T-helper 2 cell treated with Interferon-gamma antibody and Interleukin-4, amounts not matched to agents 100 ng/mL and 5 ng/mL, for 36 hours (primary cell): Measurements from ENCODE around the gene ANTXRL. TPM values are rescaled to one million over a fixed set of nuclear protein-coding genes. Genes with fewer than 3 reads are reported as not detected.
"Not testable (repeated sequence)": the region's sequence is repeated elsewhere in the genome, so short reads cannot be mapped to it uniquely, and the experiment has no call there.

ENCODE experiments used
- intact Hi-C: fragments of 100-400 bp; cut with micrococcal nuclease; formaldehyde crosslinking; loops from one replicate; pipeline ENCODE4 v1.15.1; 2023
- total RNA-seq: library from RNA; stranded (reverse); gene quantifications from 2 replicates; pipeline ENCODE4 v1.2.3, GENCODE V29; 2022

The ANTXRL gene
- total RNA-seq, 1 donor from 2014 or later, result not detected

GRCh38 chr10:46293832-46294640, 7.2 kb downstream of the ANTXRL start:
- intact Hi-C loops, result no loop called here

- intact Hi-C loops, result no loop called here
These were observed 7.9 kb downstream of the ANTXRL start for GRCh38 chr10:46294641-46295220.

DNA sequence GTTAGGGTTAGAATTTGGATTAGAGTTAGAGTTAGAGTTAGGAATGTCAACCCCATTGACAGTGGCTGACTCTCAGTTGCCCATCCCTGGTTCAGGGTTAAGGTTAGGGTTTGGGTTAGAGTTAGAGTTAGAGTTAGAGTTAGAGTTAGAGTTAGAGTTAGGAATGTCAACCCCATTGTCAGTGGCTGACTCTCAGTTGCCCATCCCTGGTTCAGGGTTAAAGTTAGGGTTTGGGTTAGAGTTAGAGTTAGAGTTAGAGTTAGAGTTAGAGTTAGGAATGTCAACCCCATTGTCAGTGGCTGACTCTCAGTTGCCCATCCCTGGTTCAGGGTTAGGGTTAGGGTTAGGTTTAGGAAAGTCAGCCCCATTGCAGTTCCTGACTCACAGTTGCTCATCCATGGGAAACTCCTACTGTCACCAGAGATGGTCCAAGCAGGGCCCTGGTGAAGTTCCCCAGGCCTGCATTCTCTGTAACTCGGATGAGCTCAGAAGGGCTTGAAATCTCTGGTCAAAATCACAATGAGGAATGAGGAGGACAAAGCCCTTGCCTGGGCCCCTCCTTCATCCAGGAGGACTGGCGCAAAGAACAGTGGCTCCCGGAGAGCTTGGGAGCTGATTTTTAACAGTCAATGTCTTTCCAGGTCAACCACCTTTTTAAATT, 8.7 kb downstream of the ANTXRL start:
- intact Hi-C loops, result not testable (repeated sequence)

GRCh38 chr10:46296086-46296485, 9.3 kb downstream of the ANTXRL start:
- intact Hi-C loops, result not testable (repeated sequence)

DNA sequence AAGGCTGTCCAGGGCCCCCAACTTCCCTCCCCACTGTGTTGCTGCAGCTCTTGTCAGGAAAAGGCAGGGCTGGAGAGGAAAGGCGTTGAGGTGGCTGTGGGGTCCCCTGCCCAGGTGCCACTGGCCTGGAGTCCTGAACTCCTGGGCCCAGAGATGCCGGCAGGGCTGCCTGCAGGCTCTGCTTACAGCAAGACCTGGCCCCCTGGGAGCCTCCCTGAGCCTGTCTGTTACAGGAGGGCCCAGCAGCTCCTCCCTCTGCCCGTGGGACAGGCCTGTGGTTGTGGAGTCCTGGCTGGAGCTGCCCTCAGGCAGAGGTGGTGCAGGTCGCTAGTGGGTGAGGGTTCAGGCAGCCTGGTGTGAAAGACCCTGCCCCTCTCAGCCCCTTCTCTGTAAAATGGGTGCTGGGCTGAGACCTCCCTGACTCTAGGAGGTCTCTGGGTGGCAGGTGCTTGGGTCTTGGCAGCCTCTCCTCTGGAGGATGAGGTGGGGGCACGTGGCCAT, 9.9 kb downstream of the ANTXRL start:
- intact Hi-C loops, result no loop called here

GRCh38 chr10:46297406-46298204, 10.8 kb downstream of the ANTXRL start:
- intact Hi-C loops, result no loop called here

DNA sequence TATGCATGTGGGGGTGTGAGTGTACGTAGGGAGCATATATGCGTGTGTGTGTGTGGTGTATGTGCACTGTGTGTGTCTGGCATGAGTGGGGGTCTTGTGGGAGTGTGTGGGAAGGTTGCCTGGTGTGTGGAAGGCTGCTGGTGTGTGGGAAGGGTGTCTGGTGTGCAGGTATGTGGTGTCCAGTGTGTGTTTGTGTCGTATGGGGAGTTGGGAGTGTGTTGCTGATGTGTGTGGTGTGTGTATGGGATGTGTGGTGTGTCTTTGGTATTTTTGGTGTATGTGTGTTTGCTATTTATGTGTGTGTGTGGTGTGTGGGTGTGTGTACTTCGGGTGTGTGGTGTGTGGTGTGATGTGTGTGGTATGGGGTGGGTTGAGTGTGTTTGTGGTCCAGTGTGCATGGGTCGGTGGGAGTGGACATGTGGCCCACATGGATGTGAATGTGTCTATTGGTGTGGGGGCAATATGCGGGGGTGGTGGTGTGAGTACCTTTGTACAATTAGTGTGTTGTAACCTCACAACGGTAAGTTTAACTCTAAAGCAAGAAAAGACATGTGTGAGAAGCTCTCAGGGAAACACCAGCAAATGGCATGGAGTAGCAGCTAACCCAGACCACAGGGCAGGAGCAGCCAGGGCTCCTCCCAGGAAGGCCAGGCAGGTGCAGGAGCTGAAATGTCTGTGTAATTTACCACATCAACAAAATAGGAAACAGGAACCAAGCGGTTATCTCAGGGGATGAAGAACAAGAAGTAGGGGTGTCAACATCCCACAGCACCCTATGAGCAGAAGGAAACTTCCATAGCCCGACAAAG, 11.9 kb downstream of the ANTXRL start:
- intact Hi-C loops, result no loop called here

DNA sequence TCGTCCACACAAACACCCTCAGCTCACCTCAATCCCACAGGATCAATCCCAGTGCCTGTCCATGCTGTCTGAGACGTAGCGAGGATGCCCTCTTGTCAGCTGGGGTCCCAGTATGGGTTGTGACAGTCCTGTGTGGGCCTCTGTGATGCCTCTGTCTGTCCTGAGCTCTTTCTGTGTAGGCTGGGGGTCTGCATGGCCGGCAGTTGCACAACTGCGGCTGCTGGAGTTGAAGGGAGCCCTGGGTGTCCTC, 12.4 kb downstream of the ANTXRL start:
- intact Hi-C loops, result no loop called here

DNA sequence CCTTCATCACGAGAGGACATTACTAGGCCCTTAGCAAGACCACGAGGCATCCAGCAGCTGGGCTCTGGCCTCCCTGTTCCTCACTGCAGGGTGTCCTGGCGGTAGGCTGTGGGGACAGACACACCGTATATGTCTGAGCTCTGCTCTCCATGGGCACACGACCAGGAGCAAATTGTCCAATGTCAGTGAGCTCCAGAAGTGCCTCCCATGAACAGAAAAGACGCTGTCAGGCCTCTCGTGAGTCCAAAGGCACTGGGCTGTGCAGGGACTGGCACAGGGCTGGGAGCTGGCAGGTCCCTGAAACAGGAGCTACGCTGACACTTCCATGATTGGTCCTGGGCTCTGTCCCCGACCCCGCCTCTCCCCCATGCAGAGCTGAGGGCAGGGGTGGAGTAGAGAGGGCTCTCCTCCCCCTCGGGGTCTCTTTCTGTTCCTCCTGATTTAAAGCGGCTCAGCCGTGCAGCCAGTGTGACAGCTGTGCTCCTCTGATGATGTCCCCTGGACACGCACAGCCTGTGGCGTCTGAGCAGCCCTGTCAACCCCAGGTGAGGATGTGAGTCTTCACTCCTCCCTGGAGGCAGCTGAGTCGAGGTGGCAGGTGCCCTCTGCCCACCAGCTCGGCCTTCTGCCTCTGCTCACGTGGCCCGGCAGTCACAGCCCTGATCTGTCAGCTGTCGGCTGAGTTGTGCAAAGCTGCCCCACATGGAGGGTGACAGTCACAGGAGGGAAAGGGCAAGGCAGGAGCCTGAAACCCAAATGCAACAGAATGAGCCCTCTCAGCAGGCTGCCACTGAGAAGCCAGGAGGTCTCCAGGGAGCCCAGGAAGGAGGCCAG, 13.0 kb downstream of the ANTXRL start:
- intact Hi-C loops, result no loop called here

DNA sequence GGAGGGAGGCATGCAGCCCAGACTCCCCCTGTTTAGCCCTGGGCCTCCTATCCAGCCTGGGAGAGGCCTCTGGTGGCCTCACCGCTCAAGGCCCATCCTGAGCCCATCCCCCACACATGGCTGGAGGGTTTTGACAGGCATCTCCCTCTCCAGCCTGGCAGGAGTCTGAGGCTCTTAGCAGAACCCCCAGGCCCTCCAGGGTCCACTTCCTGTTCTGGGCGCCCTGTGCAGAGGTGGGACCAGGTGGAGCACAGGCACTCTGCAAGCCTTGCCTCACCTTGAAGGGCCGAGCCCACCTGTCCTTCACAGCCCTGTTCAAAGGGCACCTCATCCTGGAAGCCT, 13.5 kb downstream of the ANTXRL start:
- intact Hi-C loops, result not testable (repeated sequence)

DNA sequence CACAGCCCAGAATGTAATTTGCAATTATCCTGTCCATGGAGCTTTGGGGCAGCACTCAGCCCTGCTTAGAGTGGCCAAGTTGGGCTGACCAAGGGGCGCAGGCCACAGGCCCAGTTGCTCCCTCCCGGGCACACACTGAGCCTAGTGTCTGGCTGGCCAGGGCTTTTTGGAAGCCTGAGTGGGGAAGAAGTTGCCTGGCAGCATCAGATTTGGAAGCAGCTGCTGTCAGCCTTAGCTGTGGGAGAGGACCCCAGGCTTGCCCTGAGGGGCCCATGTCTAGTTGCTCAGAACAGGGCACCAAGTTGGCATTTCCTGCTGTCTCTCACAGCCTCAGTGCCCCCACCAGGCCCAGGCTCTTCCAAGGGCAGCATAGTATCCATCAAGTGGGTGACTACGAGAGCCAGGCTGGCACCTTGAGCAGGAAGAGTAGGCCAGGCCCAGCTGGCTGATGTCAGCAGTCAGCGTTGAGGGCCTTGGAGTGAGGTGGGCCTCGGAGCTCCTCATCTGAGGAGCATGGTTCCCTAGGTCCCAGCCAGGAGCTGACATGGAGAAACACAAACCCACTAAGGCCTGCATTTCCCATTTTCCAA, 14.4 kb downstream of the ANTXRL start:
- intact Hi-C loops, result no loop called here

DNA sequence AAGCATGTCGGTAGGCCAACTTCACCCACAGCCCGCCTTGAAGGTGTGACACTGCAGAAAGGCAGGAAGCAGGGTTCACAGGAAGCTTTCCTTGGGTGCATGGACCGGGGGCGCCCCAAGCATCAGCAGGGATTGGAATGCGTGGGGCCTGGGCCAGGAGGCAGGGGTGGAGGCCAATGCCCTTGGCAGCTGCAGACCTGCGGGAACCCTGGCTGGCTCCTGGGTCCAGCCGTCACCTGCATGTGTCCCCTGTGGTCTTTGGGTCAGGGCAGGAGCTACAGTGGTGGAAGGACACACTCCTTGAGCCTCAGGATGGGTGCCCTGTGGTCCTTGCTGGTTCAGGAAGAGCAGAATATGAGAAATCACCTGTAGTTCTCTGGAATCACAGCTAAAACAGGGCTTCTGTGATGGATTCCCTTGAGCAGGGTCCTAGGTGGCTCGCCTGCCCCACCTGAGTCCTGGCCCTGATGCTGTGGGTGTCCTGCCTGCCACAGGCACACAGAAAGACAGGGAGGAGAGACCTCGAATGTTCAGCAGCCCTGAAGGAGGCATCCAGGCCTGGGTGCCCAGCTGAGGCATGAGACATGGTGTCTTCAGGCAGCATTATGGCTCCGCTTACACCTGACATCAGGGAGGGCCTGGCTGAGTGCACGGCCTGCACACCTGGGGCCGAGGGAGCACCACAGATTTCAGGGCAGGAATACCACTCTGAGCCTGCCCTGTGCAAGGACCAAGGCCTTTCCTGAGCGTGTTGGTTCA, 15.1 kb downstream of the ANTXRL start:
- intact Hi-C loops, result no loop called here

GRCh38 chr10:46302765-46303352, 16.1 kb downstream of the ANTXRL start:
- intact Hi-C loops, result not testable (repeated sequence)

- intact Hi-C loops, result no loop called here
These were observed 17.3 kb downstream of the ANTXRL start for GRCh38 chr10:46304062-46304461.

GRCh38 chr10:46304671-46305070, 17.9 kb downstream of the ANTXRL start:
- intact Hi-C loops, result not testable (repeated sequence)

GRCh38 chr10:46305079-46305818, 18.5 kb downstream of the ANTXRL start:
- intact Hi-C loops, result no loop called here

DNA sequence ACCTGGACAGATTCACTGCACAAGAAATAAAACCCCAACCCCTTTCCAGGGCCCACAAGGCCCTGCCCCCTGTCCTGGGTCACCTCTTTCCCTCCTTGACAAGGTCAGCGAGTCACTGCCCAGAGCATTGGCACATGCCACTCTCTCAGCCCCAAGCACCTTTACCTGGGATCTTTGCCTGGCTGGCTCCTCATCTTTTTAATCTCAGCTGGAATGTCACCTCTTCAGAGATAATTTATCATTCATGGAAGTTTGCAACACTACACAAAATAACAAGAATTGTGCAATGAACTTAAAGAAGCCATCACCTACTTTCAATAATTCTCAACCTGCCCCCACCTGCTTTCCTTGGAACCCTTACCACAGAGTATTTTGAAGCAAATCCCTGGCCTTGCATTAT, 19.2 kb downstream of the ANTXRL start:
- intact Hi-C loops, result no loop called here
